ENCODE data around the gene AKAP12.

- TF ChIP-seq YY1 (IDR thresholded peaks at IDR 0.05; ENCODE audit: low read depth) (no peak), ZBTB7A (IDR thresholded peaks at IDR 0.05; ENCODE audit: low read depth) (no peak), EP300 (IDR thresholded peaks at IDR 0.05; ENCODE audit: borderline replicate concordance) (no peak), RAD21 (IDR thresholded peaks at IDR 0.05; ENCODE audit: low read depth) (no peak), MAX (IDR thresholded peaks at IDR 0.05) (no peak), EGR1 (IDR thresholded peaks at IDR 0.05) (no peak), REST (IDR thresholded peaks at IDR 0.05; ENCODE audit: low read depth) (no peak), CREB1 (IDR thresholded peaks at IDR 0.05; ENCODE audit: low read depth) (no peak)
These were observed 140.4 kb downstream of the AKAP12 start for GRCh38 chr6:151379933-151380847.
